Activated T-cell treated with anti-CD3 and anti-CD28 coated beads for 24 hours (primary cell): Measurements from ENCODE around the gene HIVEP3.

Source experiments
- DNase-seq: peaks from one replicate; pipeline ENCODE4 v3.0.0-alpha.2; 2020; ENCODE audit warnings: low read depth

Gene HIVEP3

GRCh38 chr1:41547781-41548560, 370.8 kb downstream of the HIVEP3 start:
- no peak for DNase-seq

GRCh38 chr1:41547336-41547735, 371.4 kb downstream of the HIVEP3 start:
- DNase-seq: no peak

GRCh38 chr1:41546833-41547135, 371.9 kb downstream of the HIVEP3 start:
- no peak for DNase-seq

GRCh38 chr1:41545996-41546832, 372.5 kb downstream of the HIVEP3 start:
- DNase-seq: no peak

- no peak for DNase-seq
Measured at GRCh38 chr1:41542196-41542930, 376.4 kb downstream of the HIVEP3 start.

- no peak for DNase-seq
Measured at GRCh38 chr1:41541592-41541952, 377.1 kb downstream of the HIVEP3 start.

- DNase-seq: no peak
Measured at GRCh38 chr1:41540886-41541591, 377.7 kb downstream of the HIVEP3 start.

GRCh38 chr1:41539999-41540398, 378.7 kb downstream of the HIVEP3 start:
- DNase-seq: no peak

GRCh38 chr1:41539418-41539805, 379.3 kb downstream of the HIVEP3 start:
- no peak for DNase-seq

- DNase-seq: no peak
Measured at GRCh38 chr1:41538741-41539417, 379.8 kb downstream of the HIVEP3 start.

GRCh38 chr1:41537788-41538351, 380.9 kb downstream of the HIVEP3 start:
- no peak for DNase-seq

- DNase-seq: no peak
Measured at GRCh38 chr1:41537251-41537650, 381.5 kb downstream of the HIVEP3 start.

- DNase-seq: no peak
Measured at GRCh38 chr1:41536361-41536802, 382.3 kb downstream of the HIVEP3 start.

- DNase-seq: no peak
Measured at GRCh38 chr1:41535716-41536115, 383.0 kb downstream of the HIVEP3 start.

GRCh38 chr1:41535276-41535675, 383.4 kb downstream of the HIVEP3 start:
- DNase-seq: no peak

- DNase-seq: no peak
Measured at GRCh38 chr1:41534181-41535076, 384.3 kb downstream of the HIVEP3 start.

GRCh38 chr1:41533731-41534080, 385.0 kb downstream of the HIVEP3 start:
- DNase-seq: no peak

- DNase-seq: no peak
Measured at GRCh38 chr1:41533016-41533730, 385.5 kb downstream of the HIVEP3 start.

GRCh38 chr1:41532206-41532975, 386.3 kb downstream of the HIVEP3 start:
- DNase-seq: no peak
